Subcutaneous adipose tissue (tissue), 4 donors: ENCODE data around the gene MAPK13. TPM values are rescaled to one million over a fixed set of nuclear protein-coding genes. Genes with fewer than 3 reads are reported as not detected.

Experiments
- total RNA-seq, 4 donors: library from RNA; depleted of rRNA; stranded (reverse); fragments of >200 nt; gene quantifications; one replicate each; pipeline ENCODE4 v1.1.0, GENCODE V29; 2016
- TF ChIP-seq, protein P1 (sequence below): fragments of 450-650 bp; IDR thresholded peaks from one replicate; pipeline ENCODE4 v1.5.1; 2016; ENCODE audit warnings: low read depth, mild to moderate bottlenecking, control low read depth, antibody characterized with exemption, moderate library complexity

MAPK13 gene
- total RNA-seq, 4 donors from 2014 or later: 2.6 to 24.6 (median 7.0) TPM

DNA sequence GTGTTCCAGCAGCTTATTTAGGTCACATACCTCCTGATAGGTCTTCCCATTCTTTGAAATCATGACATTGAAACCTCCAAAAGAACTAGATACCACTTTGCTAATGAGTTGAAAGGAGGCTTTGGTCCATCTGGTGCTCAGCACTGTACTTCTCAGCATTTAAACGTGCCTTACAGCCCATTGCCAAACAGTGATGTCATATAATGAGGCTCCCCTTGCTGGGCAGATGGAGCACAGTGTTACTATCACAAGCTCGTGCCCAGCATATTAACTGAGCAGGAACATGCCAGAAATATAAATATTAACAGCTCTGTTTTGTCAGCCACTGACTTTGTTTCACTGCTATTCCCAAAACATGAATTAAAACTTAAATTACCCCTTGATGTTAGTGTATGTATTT lies 25.5 kb upstream of the MAPK13 start:
- TF ChIP-seq, protein P1, sequence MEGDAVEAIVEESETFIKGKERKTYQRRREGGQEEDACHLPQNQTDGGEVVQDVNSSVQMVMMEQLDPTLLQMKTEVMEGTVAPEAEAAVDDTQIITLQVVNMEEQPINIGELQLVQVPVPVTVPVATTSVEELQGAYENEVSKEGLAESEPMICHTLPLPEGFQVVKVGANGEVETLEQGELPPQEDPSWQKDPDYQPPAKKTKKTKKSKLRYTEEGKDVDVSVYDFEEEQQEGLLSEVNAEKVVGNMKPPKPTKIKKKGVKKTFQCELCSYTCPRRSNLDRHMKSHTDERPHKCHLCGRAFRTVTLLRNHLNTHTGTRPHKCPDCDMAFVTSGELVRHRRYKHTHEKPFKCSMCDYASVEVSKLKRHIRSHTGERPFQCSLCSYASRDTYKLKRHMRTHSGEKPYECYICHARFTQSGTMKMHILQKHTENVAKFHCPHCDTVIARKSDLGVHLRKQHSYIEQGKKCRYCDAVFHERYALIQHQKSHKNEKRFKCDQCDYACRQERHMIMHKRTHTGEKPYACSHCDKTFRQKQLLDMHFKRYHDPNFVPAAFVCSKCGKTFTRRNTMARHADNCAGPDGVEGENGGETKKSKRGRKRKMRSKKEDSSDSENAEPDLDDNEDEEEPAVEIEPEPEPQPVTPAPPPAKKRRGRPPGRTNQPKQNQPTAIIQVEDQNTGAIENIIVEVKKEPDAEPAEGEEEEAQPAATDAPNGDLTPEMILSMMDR: no peak

DNA sequence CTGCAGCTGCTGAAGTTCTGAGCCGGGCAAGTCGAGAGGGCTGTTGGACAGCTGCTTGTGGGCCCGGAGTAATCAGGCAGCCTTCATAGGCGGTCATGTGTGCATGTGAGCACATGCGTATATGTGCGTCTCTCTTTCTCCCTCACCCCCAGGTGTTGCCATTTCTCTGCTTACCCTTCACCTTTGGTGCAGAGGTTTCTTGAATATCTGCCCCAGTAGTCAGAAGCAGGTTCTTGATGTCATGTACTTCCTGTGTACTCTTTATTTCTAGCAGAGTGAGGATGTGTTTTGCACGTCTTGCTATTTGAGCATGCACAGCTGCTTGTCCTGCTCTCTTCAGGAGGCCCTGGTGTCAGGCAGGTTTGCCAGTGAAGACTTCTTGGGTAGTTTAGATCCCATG lies 21.2 kb upstream of the MAPK13 start:
- TF ChIP-seq, protein P1: no peak

DNA sequence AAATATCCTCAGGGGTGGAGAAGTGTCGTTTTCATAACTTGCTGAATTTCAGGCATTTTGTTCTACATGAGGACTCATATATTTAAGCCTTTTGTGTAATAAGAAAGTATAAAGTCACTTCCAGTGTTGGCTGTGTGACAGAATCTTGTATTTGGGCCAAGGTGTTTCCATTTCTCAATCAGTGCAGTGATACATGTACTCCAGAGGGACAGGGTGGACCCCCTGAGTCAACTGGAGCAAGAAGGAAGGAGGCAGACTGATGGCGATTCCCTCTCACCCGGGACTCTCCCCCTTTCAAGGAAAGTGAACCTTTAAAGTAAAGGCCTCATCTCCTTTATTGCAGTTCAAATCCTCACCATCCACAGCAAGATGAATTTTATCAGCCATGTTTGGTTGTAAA lies 20.3 kb upstream of the MAPK13 start:
- TF ChIP-seq, protein P1: no peak

GRCh38 chr6:36110863-36111262 lies 19.4 kb upstream of the MAPK13 start:
- TF ChIP-seq, protein P1: no peak

DNA sequence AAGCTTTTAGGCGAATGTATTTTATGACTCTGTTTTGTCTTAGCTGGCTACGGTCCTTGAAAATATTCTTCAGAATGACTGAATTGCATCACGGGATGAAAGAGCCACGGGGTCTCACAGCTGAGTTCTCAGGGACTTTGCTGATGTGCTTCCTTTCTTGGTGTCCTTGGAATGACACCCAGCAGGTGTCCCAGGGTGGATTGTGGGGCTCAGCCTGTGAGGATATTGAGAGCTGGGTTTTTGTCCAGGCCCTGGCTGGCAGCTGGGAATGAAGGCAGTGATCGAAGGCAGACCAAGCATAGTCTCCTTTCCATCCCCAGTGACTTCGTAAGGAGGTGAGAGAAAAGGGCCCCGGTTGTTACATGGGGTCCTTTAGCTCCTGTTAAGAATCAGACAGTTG lies 18.8 kb upstream of the MAPK13 start:
- TF ChIP-seq, protein P1: no peak

DNA sequence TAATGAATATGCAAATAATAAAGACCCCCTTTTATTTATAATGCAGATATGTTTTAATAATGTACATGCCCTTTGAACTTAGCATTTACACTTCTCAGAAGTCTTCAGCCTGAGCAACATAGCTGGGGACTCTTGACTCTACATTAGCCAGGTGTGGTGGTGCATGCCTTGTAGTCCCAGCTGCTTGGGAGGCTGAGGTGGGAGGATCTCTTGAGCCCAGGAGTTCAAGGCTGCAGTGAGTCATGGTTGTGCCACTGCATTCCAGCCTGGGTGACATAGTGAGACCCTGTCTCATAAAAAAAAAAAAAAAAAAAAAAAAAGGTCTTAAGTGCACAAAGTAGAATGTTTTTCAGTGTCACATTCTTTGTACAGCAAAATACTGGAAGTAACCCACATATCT lies 17.3 kb upstream of the MAPK13 start:
- TF ChIP-seq, protein P1: no peak

DNA sequence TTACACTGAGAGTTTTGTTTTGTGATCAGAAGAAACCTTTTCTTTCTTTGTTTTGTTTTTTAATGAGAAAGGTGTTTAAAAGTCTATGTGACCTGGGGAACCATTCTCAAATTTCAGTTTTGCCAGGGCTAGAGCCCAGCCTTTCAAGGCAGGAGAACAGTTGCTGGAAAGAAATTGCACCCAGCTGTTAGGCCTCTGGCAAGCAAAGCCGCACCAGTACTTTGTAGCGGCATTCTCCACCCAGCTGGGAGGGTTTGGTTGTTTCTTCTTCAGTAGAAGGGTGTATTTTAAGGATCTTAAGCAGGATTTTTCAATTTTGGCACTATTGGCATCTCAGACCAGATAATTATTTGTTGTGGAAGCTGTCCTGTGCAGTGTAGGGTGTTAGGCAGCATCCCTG lies 16.6 kb upstream of the MAPK13 start:
- TF ChIP-seq, protein P1: no peak
